SIG-M5 treated with dmso at 0.1 percent for 504 hours (cell line): Measurements from ENCODE around the gene SQOR.

Experiments used
- DNase-seq: peaks from one replicate; lab custom pipeline; 2025; ENCODE audit not compliant: unreplicated experiment; lab: John Stamatoyannopoulos, UW

SQOR gene

GRCh38 chr15:45704329-45705249, 69.8 kb downstream of the SQOR start:
- no peak for DNase-seq

- peak; percentile 72 for DNase-seq
These were observed 71.0 kb downstream of the SQOR start for GRCh38 chr15:45705510-45706473.

GRCh38 chr15:45710657-45711056, 75.8 kb downstream of the SQOR start:
- DNase-seq = no peak

GRCh38 chr15:45714590-45715488, 80.0 kb downstream of the SQOR start:
- DNase-seq = peak; percentile 21

- DNase-seq = peak; percentile 48
These were observed 80.7 kb downstream of the SQOR start for GRCh38 chr15:45715528-45715927.

- DNase-seq = no peak
These were observed 84.7 kb downstream of the SQOR start for GRCh38 chr15:45719490-45719889.

GRCh38 chr15:45720183-45720582, 85.4 kb downstream of the SQOR start:
- DNase-seq = no peak

- no peak for DNase-seq
These were observed 93.8 kb downstream of the SQOR start for GRCh38 chr15:45728641-45729040.

GRCh38 chr15:45729141-45729540, 94.3 kb downstream of the SQOR start:
- DNase-seq = no peak

- no peak for DNase-seq
These were observed 96.5 kb downstream of the SQOR start for GRCh38 chr15:45731343-45731742.

GRCh38 chr15:45732662-45733061, 97.8 kb downstream of the SQOR start:
- no peak for DNase-seq

- no peak for DNase-seq
These were observed 99.5 kb downstream of the SQOR start for GRCh38 chr15:45734260-45734711.
